HepG2 (cell line): ENCODE results near the gene SNRPD2. TPM values are rescaled to one million over a fixed set of nuclear protein-coding genes. Genes with fewer than 3 reads are reported as not detected.

Experiments
- KAT7 ChIP-seq: IDR thresholded peaks from 2 replicates; pipeline ENCODE4 v1.6.1; 2018; ENCODE audit warnings: borderline replicate concordance, missing compliant biosample characterization
- NCOR1 ChIP-seq: fragments of 200-600 bp; sonication (generic); IDR thresholded peaks from 2 replicates; pipeline ENCODE4 v1.7.0; 2017; ENCODE audit warnings: antibody characterized with exemption, low read length, borderline replicate concordance
- RORA ChIP-seq: sonication (generic); formaldehyde crosslinking; IDR thresholded peaks from 2 replicates; pipeline ENCODE4 v1.5.0; 2020; ENCODE audit warnings: mild to moderate bottlenecking, missing genetic modification reagents, moderate library complexity
- SOX13 ChIP-seq, 3 experiments: fragments of 450-650 bp in 1 of 3; sonication (generic) in 1 of 3; formaldehyde crosslinking in 1 of 3; IDR thresholded peaks in 2 of 3; conservative IDR thresholded peaks in 1 of 3; 2 replicates each; pipeline versions ENCODE4 v1.5.0 to v1.6.1; 2016 to 2020; ENCODE audit warnings: antibody characterized with exemption in 1 of 3, mild to moderate bottlenecking in 1 of 3, missing compliant biosample characterization in 1 of 3, missing genetic modification reagents in 1 of 3, moderate library complexity in 1 of 3
- THYN1 ChIP-seq: sonication (generic); formaldehyde crosslinking; IDR thresholded peaks from 2 replicates; pipeline ENCODE4 v1.8.1; 2023; ENCODE audit warnings: low read depth, mild to moderate bottlenecking, moderate library complexity, missing genetic modification reagents, borderline replicate concordance
- ZFP36L1 ChIP-seq: sonication (generic); formaldehyde crosslinking; IDR thresholded peaks from 2 replicates; pipeline ENCODE4 v1.8.0; 2022; ENCODE audit warnings: mild to moderate bottlenecking, missing genetic modification reagents, moderate library complexity
- ZMAT3 ChIP-seq: sonication (generic); formaldehyde crosslinking; conservative IDR thresholded peaks from 2 replicates; pipeline ENCODE4 v1.7.0; 2021; ENCODE audit warnings: missing genetic modification reagents
- ZNF17 ChIP-seq: sonication (generic); formaldehyde crosslinking; IDR thresholded peaks from 2 replicates; pipeline ENCODE4 v1.5.0; 2020; ENCODE audit warnings: mild to moderate bottlenecking, missing genetic modification reagents
- ZNF333 ChIP-seq: sonication (generic); formaldehyde crosslinking; IDR thresholded peaks from 2 replicates; pipeline ENCODE4 v1.4.0; 2020; ENCODE audit warnings: mild to moderate bottlenecking, missing genetic modification reagents, borderline replicate concordance
- ZNF432 ChIP-seq: sonication (generic); formaldehyde crosslinking; IDR thresholded peaks from 2 replicates; pipeline ENCODE4 v1.5.0; 2020; ENCODE audit warnings: missing genetic modification reagents, mild to moderate bottlenecking, borderline replicate concordance
- ZNF615 ChIP-seq: sonication (generic); formaldehyde crosslinking; IDR thresholded peaks from 2 replicates; pipeline ENCODE4 v1.5.0; 2020; ENCODE audit warnings: mild to moderate bottlenecking, missing genetic modification reagents, borderline replicate concordance
- ZNF737 ChIP-seq: sonication (generic); formaldehyde crosslinking; IDR thresholded peaks from 2 replicates; pipeline ENCODE4 v1.5.0; 2020; ENCODE audit warnings: missing genetic modification reagents, mild to moderate bottlenecking, borderline replicate concordance
- polyA plus RNA-seq, 8 experiments: library from polyadenylated mRNA; depleted of rRNA in 3 of 8; stranded (reverse) in 7 of 8; unstranded in 1 of 8; fragments of >200 nt; fragmentation: Illumina TruSeq in 4 of 8; extraction: Trizol in 4 of 8; gene quantifications; 2 replicates each; pipeline versions ENCODE4 v1.2.1 to v1.2.3, GENCODE V29; 2011 to 2016; ENCODE audit warnings: low read depth in 4 of 8, missing spikeins in 1 of 8, mixed read lengths in 1 of 8; ENCODE audit not compliant: insufficient read depth in 1 of 8
- total RNA-seq, 5 experiments: library from RNA; depleted of rRNA; stranded (reverse); fragments of >200 nt; fragmentation: Illumina TruSeq; extraction: Trizol; gene quantifications; 2 replicates each; pipeline ENCODE4 v1.2.3, GENCODE V29; 2016; ENCODE audit warnings: low read depth in 1 of 5
- TF ChIP-seq, protein P1 (sequence below): sonication (generic); formaldehyde crosslinking; IDR thresholded peaks from 2 replicates; pipeline ENCODE4 v1.4.0; 2020; ENCODE audit warnings: mild to moderate bottlenecking, low read depth, missing genetic modification reagents
- TF ChIP-seq, protein P2 (sequence below): sonication (generic); formaldehyde crosslinking; IDR thresholded peaks from 2 replicates; pipeline ENCODE4 v1.5.1; 2020; ENCODE audit warnings: mild to moderate bottlenecking, missing genetic modification reagents, borderline replicate concordance
- TF ChIP-seq, protein P3 (sequence below): sonication (generic); formaldehyde crosslinking; IDR thresholded peaks from 2 replicates; pipeline ENCODE4 v1.8.1; 2023; ENCODE audit warnings: mild to moderate bottlenecking, moderate library complexity, missing genetic modification reagents
- TF ChIP-seq, protein P4 (sequence below): sonication (generic); formaldehyde crosslinking; IDR thresholded peaks from 2 replicates; pipeline ENCODE4 v1.5.0; 2020; ENCODE audit warnings: mild to moderate bottlenecking, missing genetic modification reagents, borderline replicate concordance
- TF ChIP-seq, protein P5 (sequence below): sonication (generic); formaldehyde crosslinking; IDR thresholded peaks from 2 replicates; pipeline ENCODE4 v1.8.1; 2023; ENCODE audit warnings: missing genetic modification reagents, mild to moderate bottlenecking, borderline replicate concordance

SNRPD2 gene
- total and polyA plus RNA-seq, 2 of the 13 experiments (the other 11 are each of a cell fraction or from before 2014, with no cell fraction given) = 299 to 485 TPM

DNA sequence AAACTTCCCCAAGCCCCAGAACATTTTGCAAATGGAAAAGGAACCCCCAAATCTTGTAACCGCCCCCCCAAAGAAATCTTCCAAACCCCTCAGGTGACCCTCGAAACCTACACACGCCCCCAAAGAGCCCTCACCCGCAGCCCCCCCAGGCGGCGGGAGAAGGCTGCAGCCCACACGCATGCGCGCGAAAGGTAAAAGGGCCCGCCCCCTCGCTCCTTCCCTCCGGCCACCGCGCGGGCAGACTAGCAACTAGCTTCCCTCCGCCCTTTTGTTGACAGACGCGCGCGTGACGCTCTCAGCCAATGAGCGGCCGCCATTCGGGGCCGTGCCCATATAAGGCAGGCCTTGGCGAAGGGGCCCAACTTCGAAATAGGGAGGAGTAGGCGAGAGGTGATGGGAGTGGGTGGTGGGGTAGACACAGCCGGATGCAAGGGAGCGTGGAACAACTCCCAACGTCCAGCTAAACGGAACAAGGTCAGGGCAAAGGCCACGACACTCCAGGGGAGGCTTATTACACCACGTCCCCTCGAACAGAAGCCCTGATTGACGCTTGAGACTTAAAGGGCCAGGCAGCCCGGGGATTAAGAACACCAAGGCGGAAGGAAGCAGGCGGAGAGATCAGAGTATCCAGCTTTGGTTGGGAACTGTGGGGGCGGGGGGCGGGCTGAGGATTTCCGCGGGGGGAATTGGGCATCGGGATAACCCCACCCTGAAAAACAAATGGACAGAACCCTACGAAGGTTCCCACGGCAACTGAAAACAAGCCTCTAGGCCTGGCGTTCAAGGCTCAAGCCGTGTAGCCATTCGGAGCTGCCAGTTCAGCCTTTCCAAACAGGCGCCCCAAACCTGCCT lies 25.6 kb upstream of the SNRPD2 start (continued):
- TF ChIP-seq ZNF17 (no peak), ZNF737 (CRISPR knock-in tag) (no peak), ZNF432 (no peak), NCOR1 (peak; percentile 61), THYN1 (no peak), SOX13 (IDR thresholded peaks at IDR 0.05) (no peak), SOX13 (CRISPR knock-in tag; conservative IDR thresholded peaks at IDR 0.05 in 1 of 2, IDR thresholded peaks at IDR 0.05 in 1 of 2) (0 out of 4 replicates have a peak, but pooled peaks of 1 of the 2 experiments have one; percentile 55), RORA (CRISPR knock-in tag) (no peak), ZNF333 (CRISPR knock-in tag) (0 out of 2 replicates have a peak, but pooled peaks have one; percentile 37), ZMAT3 (CRISPR knock-in tag) (no peak), ZFP36L1 (CRISPR knock-in tag) (peak; percentile 82; the same call in 1 of the 2 replicates), ZNF615 (CRISPR knock-in tag) (no peak), KAT7 (CRISPR knock-in tag) (no peak)
- TF ChIP-seq, protein P1, sequence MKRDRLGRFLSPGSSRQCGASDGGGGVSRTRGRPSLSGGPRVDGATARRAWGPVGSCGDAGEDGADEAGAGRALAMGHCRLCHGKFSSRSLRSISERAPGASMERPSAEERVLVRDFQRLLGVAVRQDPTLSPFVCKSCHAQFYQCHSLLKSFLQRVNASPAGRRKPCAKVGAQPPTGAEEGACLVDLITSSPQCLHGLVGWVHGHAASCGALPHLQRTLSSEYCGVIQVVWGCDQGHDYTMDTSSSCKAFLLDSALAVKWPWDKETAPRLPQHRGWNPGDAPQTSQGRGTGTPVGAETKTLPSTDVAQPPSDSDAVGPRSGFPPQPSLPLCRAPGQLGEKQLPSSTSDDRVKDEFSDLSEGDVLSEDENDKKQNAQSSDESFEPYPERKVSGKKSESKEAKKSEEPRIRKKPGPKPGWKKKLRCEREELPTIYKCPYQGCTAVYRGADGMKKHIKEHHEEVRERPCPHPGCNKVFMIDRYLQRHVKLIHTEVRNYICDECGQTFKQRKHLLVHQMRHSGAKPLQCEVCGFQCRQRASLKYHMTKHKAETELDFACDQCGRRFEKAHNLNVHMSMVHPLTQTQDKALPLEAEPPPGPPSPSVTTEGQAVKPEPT (CRISPR knock-in tag) = no peak
- TF ChIP-seq, protein P2, sequence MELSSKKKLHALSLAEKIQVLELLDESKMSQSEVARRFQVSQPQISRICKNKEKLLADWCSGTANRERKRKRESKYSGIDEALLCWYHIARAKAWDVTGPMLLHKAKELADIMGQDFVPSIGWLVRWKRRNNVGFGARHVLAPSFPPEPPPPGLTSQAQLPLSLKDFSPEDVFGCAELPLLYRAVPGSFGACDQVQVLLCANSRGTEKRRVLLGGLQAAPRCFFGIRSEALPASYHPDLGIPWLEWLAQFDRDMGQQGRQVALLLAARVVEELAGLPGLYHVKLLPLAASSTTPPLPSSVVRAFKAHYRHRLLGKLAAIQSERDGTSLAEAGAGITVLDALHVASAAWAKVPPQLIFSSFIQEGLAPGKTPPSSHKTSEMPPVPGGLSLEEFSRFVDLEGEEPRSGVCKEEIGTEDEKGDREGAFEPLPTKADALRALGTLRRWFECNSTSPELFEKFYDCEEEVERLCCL (CRISPR knock-in tag) = no peak
- TF ChIP-seq, protein P3, sequence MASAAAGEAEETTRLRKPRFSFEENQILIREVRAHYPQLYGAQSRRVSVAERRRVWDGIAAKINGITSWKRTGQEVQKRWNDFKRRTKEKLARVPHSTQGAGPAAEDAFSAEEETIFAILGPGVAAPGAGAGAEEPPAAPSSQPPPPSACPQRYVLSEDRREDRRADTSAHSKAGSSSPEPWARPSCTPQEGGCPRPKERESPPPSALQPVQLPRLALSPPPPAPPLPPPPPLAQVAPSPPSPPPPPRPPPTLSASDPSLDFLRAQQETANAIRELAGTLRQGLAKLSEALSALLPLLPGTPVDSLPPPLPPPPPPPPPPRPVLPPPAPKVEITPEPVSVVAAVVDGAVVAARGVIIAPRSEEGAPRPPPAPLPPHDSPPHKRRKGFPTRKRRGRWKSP (CRISPR knock-in tag) = peak; percentile 49; the same call in 1 of the 2 replicates
- TF ChIP-seq, protein P4, sequence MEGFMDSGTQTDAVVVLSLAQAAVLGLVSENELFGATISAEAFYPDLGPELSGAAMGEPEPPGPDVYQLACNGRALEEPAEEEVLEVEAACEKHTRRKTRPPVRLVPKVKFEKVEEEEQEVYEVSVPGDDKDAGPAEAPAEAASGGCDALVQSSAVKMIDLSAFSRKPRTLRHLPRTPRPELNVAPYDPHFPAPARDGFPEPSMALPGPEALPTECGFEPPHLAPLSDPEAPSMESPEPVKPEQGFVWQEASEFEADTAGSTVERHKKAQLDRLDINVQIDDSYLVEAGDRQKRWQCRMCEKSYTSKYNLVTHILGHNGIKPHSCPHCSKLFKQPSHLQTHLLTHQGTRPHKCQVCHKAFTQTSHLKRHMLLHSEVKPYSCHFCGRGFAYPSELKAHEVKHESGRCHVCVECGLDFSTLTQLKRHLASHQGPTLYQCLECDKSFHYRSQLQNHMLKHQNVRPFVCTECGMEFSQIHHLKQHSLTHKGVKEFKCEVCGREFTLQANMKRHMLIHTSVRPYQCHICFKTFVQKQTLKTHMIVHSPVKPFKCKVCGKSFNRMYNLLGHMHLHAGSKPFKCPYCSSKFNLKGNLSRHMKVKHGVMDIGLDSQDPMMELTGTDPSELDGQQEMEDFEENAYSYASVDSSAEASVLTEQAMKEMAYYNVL (CRISPR knock-in tag) = no peak
- TF ChIP-seq, protein P5, sequence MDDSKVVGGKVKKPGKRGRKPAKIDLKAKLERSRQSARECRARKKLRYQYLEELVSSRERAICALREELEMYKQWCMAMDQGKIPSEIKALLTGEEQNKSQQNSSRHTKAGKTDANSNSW (CRISPR knock-in tag) = no peak
